Islet of Langerhans (tissue), 1 donor: Measurements from ENCODE around the gene GLCCI1.
"Not testable (repeated sequence)": the region's sequence is repeated elsewhere in the genome, so short reads cannot be mapped to it uniquely, and the experiment has no call there.

Source experiments
- FAIRE-seq: peaks from one replicate; lab custom pipeline; 2011; peaks lifted over from hg19 to GRCh38; lab: Jason Lieb, UNC

GLCCI1 gene

GRCh38 chr7:7990441-7990761 is 21.8 kb downstream of the GLCCI1 start:
- no peak for FAIRE-seq

GRCh38 chr7:7992506-7992905 is 23.9 kb downstream of the GLCCI1 start:
- no peak for FAIRE-seq

GRCh38 chr7:7995348-7995747 is 26.8 kb downstream of the GLCCI1 start:
- FAIRE-seq: not testable (repeated sequence)

GRCh38 chr7:7996568-7996967 is 28.0 kb downstream of the GLCCI1 start:
- FAIRE-seq: no peak

DNA sequence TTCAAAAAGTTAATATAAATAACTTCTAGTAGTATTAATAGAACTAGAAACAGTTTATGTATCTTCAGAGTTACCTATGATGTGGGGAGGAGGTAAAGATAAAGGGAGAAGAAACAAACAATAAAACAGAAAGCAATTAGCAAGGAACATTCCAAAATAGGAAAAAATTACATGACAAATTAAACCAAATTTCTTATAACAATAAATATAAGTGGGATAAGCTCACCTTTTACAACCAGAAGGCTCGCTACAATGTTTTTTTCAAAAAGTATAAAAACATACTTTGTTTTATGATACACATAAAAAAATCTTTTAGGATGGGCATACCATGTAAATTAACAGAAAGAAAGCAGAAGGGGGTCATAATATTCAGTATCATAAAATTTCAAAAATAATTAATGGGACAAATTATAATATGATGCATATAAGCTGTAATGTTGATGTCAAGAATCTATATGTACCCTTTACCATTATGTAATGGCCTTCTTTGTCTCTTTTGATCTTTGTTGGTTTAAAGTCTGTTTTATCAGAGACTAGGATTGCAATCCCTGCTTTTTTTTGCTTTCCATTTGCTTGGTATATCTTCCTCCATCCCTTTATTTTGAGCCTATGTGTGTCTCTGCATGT is 31.8 kb downstream of the GLCCI1 start:
- no peak for FAIRE-seq

GRCh38 chr7:8003077-8003476 is 34.5 kb downstream of the GLCCI1 start:
- no peak for FAIRE-seq

DNA sequence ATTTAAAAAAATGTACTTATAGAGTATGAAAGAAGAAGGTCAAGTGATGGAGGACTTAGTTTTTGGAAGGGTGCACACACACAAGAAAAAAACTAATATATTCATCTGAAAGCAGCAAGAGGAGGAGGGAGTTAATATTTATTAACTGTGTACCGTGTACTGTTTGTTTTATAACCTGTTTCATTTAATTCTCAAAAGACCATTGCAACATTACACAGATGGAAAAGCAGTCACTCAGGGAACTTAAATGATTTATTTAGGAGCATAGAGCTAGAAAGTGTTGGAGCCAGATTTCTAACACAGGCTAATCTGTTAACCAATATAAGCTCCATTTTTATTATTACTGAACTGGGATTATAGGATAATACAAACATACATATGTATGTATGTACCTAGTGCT is 36.7 kb downstream of the GLCCI1 start:
- peak; percentile 66 for FAIRE-seq

DNA sequence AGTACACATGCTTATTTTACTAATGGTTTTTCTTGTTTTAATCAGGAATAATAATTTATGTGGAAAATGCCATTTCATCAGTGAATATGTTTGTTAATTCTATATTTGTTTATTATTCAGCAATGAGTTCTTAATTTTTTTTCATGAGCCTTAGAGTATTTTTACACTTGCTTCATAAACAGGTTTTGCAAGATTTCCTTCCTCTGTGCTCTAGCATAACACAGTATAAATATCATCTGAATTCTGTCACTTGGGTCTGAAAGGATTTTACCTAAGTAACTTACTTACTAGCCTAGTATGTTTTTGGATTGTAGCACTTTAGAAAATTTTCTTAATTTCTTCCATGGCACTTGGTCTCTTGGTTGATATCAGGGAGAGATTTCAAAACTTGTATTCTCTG is 45.8 kb downstream of the GLCCI1 start:
- FAIRE-seq: no peak

GRCh38 chr7:8015100-8015745 is 46.6 kb downstream of the GLCCI1 start:
- FAIRE-seq: no peak

GRCh38 chr7:8015746-8016120 is 47.1 kb downstream of the GLCCI1 start:
- FAIRE-seq: no peak

- no peak for FAIRE-seq
Observed at GRCh38 chr7:8017423-8017822, 48.8 kb downstream of the GLCCI1 start.

DNA sequence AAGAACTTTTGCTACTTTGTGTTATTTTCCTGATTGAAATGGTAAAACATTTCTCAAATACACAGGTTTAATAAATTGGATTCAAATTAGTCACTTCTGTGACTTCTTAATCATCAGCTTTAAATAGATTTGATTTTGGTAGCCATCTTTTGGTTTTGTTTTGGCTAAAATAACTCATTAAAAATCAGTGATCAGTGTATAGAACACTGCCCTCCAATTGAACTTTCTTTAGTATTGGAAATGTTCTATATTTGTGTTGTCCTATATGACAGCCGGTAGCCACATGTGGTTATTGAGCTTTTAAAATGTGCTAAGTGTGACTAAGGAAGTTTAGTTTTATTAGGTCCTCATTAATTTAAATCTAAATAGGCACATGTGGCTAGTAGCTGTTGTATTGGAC is 50.4 kb downstream of the GLCCI1 start:
- FAIRE-seq: no peak

- no peak for FAIRE-seq
Observed at GRCh38 chr7:8022628-8023027, 54.0 kb downstream of the GLCCI1 start.

DNA sequence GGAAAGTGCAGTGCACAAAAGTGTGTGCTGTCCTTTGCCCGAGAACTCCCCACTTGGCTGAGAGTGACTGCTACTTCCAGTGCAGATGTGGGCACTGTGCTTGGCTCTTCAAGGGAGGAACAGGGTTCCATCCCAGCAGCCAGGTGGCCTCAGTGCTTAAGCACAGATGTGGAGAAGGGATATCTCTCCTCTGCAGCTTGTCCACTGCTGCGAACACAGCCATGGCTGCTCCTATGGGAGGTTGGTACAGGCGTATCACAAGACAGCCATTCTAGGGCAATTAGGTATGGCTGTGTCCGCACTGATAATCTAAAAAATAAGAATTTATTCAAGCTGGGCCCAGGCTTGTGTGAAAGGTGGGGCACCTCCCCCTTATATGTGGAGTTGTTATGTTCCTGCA is 66.6 kb downstream of the GLCCI1 start:
- FAIRE-seq: no peak

DNA sequence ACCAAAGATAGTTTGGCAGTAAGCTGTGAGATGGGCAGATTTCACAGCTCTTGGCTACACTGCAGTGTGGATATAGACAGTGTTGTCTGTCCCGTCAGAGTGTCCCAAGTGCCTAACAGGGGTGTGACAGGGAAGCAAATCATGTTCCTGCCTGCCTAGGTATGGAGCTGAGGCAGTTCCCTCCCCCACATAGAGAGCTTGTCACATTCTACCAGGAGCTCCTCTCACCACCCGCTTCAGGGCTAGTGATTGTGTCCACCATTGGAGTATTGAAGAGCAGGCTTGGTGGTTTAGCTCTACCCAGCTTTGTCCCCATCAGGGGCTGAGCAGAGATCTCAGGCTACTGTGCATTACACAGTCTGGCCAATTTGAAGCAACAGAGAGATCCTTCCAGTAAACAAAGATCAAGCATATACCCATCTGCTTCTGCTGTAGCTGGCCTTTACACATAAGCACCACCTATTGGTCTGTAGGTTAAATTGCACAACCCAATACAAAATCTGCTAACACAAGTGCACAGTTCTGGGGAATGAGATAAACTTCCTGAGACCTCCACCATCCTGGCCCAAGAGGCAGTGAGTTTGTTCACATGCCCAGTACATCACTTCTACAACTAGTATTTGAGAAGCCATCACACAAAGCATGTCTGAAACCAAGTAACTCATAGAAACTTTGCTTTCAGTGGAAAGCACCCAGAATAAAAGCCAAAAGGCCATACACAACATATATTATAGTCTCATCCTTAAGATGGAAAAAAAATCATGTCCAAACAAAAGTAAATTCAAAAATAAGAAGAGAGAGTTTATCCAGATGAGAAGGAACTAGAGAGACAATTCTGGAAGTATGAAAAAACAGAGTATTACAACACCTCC is 67.3 kb downstream of the GLCCI1 start:
- FAIRE-seq: peak; percentile 56

- FAIRE-seq: no peak
Observed at GRCh38 chr7:8037151-8037550, 68.6 kb downstream of the GLCCI1 start.

- FAIRE-seq: no peak
Observed at GRCh38 chr7:8040768-8041369, 72.3 kb downstream of the GLCCI1 start.

GRCh38 chr7:8042796-8043535 is 74.4 kb downstream of the GLCCI1 start:
- no peak for FAIRE-seq

DNA sequence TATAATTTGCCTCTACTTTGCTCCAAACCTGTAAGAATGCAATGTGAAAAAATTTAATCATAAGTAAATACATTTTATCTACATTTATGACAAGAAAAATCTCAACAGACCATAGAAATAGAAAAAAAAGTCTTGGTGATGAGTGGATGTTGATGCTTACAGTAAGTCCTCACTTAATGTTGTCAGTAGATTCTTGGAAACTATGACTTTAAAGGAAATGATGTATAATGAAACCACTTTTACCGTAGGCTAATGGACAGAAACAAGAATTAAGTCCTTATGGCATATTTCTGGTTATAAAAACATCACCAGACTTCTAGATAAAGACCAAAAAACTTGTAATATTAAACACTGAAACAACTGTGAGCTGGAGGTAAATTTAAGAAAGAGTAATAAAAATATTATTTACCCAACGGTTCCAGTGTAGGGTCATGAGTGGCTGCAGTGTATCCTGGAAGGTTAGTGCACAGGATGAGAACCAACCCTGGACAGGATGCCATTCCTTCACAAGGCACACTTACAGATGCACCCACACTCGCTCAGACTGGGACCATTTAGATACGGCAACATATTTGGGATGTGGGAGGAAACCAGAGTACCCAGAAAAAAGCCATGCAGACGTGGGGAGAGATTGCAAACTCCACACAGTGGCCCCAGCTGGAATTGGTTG is 76.3 kb downstream of the GLCCI1 start:
- no peak for FAIRE-seq

DNA sequence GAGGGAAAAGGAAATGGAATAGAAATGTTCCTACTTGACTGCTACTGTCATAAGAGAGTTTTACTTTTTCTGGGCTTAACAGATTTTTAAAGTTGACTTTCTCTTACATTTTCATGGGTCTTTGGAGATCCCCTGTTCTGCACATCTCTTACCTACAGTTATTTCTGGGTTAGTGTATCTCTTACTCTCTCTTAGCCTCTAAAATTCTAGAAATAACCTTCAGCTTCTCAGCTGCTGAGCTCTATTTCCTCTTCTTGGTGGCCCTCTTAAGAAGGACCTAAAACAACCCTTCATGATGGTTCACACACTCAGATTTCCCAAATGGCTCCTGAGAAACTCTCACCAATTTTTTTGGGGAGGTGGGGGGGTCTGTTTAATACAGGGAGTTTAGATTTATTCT is 79.5 kb downstream of the GLCCI1 start:
- not testable (repeated sequence) for FAIRE-seq

GRCh38 chr7:8051373-8051772 is 82.8 kb downstream of the GLCCI1 start:
- FAIRE-seq: no peak

GRCh38 chr7:8051998-8052397 is 83.4 kb downstream of the GLCCI1 start:
- FAIRE-seq: no peak
